ENCODE measurements around the gene LPP. TPM values are rescaled to one million over a fixed set of nuclear protein-coding genes. Genes with fewer than 3 reads are reported as not detected.

Gene LPP
- total RNA-seq, 1 experiment from 2014 or later, result 54.0 TPM

DNA sequence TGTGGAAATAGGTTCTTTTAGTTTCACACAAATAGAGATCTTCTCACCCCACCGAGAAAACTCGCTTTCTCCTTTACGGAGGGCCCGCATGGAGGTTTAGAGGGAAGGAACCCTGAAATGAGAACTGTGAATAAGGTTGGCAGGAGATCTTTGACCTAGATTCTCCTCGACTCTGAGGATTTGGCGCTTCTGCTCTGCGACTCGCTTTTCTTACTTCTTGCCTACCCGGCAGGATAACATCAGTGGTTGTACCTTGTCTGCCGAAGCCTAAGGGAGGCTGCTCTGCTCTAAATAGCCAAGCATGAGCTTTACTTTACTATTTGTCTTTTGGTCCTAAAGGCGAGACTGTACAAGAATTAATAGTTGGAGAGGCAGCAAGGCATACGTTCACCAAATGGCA lies 544.5 kb downstream of the LPP start:
- H3K4me2 ChIP-seq (ENCODE audit: low read length), result no peak overlapping the region
- H3K4me3 ChIP-seq (replicated peaks in 1 of 2; ENCODE audit: low read depth in 1 of 2, low read length in 2 of 2), result no peak overlapping the region
- no peak overlapping the region for H3K9ac ChIP-seq (ENCODE audit: low read length)
- H3K9me2 ChIP-seq (ENCODE audit: insufficient read depth), result no peaks in the 10 kb centered on the region
- ChIA-PET RAD21 (ENCODE audit: low non-redundant PET in 1 of 2, low total read pairs in 2 of 2, uncharacterized antibody in 2 of 2, unreplicated experiment in 2 of 2) (no interaction called here), CTCF (no interaction called here), POLR2A (no interaction called here)
- no peaks in the 10 kb centered on the region for H3K27me3 ChIP-seq (ENCODE audit: insufficient read depth, low read length)
- no peak for ATAC-seq
- intact Hi-C loops (cut with micrococcal nuclease), result no loop called here
- no peaks in the 10 kb centered on the region for H3K79me2 ChIP-seq (ENCODE audit: insufficient read depth, low read length)
- H3K9me3 ChIP-seq (ENCODE audit: control insufficient read depth in 1 of 2, insufficient read depth in 1 of 2, low read depth in 1 of 2, low read length in 2 of 2), result no peaks in the 10 kb centered on the region
- H4K20me1 ChIP-seq (ENCODE audit: insufficient read depth), result no peaks in the 10 kb centered on the region
- no peak for TF ChIP-seq EGR1 (IDR thresholded peaks at IDR 0.05; ENCODE audit: low read depth)
- no peak for TF ChIP-seq YY1 (IDR thresholded peaks at IDR 0.05; ENCODE audit: extremely low read depth, insufficient replicate concordance, low read depth, low read length)
- no peak for TF ChIP-seq EZH2 (IDR thresholded peaks at IDR 0.05)
- TF ChIP-seq CBX3 (IDR thresholded peaks at IDR 0.05; ENCODE audit: low read depth), result no peak
- no peak for TF ChIP-seq SIN3A (IDR thresholded peaks at IDR 0.05; ENCODE audit: low read depth)
- TF ChIP-seq TCF7L2 (IDR thresholded peaks at IDR 0.05; ENCODE audit: borderline replicate concordance, extremely low read depth, insufficient read depth, insufficient read length), result no peak
- no peak for TF ChIP-seq ZNF274 (IDR thresholded peaks at IDR 0.05; ENCODE audit: low read depth, low read length)
- TF ChIP-seq, protein P1, sequence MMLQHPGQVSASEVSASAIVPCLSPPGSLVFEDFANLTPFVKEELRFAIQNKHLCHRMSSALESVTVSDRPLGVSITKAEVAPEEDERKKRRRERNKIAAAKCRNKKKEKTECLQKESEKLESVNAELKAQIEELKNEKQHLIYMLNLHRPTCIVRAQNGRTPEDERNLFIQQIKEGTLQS (IDR thresholded peaks at IDR 0.05), result no peak
- TF ChIP-seq, protein P2, sequence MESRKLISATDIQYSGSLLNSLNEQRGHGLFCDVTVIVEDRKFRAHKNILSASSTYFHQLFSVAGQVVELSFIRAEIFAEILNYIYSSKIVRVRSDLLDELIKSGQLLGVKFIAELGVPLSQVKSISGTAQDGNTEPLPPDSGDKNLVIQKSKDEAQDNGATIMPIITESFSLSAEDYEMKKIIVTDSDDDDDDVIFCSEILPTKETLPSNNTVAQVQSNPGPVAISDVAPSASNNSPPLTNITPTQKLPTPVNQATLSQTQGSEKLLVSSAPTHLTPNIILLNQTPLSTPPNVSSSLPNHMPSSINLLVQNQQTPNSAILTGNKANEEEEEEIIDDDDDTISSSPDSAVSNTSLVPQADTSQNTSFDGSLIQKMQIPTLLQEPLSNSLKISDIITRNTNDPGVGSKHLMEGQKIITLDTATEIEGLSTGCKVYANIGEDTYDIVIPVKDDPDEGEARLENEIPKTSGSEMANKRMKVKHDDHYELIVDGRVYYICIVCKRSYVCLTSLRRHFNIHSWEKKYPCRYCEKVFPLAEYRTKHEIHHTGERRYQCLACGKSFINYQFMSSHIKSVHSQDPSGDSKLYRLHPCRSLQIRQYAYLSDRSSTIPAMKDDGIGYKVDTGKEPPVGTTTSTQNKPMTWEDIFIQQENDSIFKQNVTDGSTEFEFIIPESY (IDR thresholded peaks at IDR 0.05; ENCODE audit: extremely low read depth, insufficient replicate concordance, low read length), result no peak
- TF ChIP-seq, protein P3, sequence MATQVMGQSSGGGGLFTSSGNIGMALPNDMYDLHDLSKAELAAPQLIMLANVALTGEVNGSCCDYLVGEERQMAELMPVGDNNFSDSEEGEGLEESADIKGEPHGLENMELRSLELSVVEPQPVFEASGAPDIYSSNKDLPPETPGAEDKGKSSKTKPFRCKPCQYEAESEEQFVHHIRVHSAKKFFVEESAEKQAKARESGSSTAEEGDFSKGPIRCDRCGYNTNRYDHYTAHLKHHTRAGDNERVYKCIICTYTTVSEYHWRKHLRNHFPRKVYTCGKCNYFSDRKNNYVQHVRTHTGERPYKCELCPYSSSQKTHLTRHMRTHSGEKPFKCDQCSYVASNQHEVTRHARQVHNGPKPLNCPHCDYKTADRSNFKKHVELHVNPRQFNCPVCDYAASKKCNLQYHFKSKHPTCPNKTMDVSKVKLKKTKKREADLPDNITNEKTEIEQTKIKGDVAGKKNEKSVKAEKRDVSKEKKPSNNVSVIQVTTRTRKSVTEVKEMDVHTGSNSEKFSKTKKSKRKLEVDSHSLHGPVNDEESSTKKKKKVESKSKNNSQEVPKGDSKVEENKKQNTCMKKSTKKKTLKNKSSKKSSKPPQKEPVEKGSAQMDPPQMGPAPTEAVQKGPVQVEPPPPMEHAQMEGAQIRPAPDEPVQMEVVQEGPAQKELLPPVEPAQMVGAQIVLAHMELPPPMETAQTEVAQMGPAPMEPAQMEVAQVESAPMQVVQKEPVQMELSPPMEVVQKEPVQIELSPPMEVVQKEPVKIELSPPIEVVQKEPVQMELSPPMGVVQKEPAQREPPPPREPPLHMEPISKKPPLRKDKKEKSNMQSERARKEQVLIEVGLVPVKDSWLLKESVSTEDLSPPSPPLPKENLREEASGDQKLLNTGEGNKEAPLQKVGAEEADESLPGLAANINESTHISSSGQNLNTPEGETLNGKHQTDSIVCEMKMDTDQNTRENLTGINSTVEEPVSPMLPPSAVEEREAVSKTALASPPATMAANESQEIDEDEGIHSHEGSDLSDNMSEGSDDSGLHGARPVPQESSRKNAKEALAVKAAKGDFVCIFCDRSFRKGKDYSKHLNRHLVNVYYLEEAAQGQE (IDR thresholded peaks at IDR 0.05; ENCODE audit: low read depth), result no peak
- TF ChIP-seq SRF (IDR thresholded peaks at IDR 0.05; ENCODE audit: low read depth), result no peak
- TF ChIP-seq RAD21 (IDR thresholded peaks at IDR 0.05; ENCODE audit: low read depth), result no peak
- no peak for TF ChIP-seq JUND (IDR thresholded peaks at IDR 0.05)
- TF ChIP-seq CEBPB (IDR thresholded peaks at IDR 0.05; ENCODE audit: low read depth), result no peak
- TF ChIP-seq, protein P4, sequence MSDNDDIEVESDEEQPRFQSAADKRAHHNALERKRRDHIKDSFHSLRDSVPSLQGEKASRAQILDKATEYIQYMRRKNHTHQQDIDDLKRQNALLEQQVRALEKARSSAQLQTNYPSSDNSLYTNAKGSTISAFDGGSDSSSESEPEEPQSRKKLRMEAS (IDR thresholded peaks at IDR 0.05), result no peak
- TF ChIP-seq FOSL1 (IDR thresholded peaks at IDR 0.05; ENCODE audit: low read depth), result no peak
- no peak for TF ChIP-seq EZH2phosphoT487 (IDR thresholded peaks at IDR 0.05; ENCODE audit: borderline replicate concordance)
- TF ChIP-seq ZFX (IDR thresholded peaks at IDR 0.05), result no peak
- TF ChIP-seq POLR2A (IDR thresholded peaks at IDR 0.05; ENCODE audit: borderline replicate concordance, extremely low read depth, insufficient read depth, insufficient read length), result no peak
- TF ChIP-seq ELF1 (IDR thresholded peaks at IDR 0.05; ENCODE audit: borderline replicate concordance, low read depth), result no peak
- no peaks in the 10 kb centered on the region for H3K4me1 ChIP-seq (ENCODE audit: control insufficient read depth in 1 of 2, insufficient read depth in 2 of 2, low read length in 2 of 2)
- no peak overlapping the region for H3K27ac ChIP-seq (ENCODE audit: low read depth, low read length)
- no TSS peak for BruUV-seq (replicated peaks)
- no peak for DNase-seq (ENCODE audit: low read depth, low spot score)
- H3K36me3 ChIP-seq (ENCODE audit: control insufficient read depth in 1 of 2, insufficient read depth in 2 of 2, low read length in 2 of 2), result no peaks in the 10 kb centered on the region
- no peak overlapping the region for H2AFZ ChIP-seq (ENCODE audit: low read depth, low read length, poor library complexity, severe bottlenecking)
